ENCODE measurements around the gene JAZF1. TPM values are rescaled to one million over a fixed set of nuclear protein-coding genes. Genes with fewer than 3 reads are reported as not detected.

Gene JAZF1
- total and polyA plus RNA-seq, 2 donors = 3.9 to 14.5 TPM

DNA sequence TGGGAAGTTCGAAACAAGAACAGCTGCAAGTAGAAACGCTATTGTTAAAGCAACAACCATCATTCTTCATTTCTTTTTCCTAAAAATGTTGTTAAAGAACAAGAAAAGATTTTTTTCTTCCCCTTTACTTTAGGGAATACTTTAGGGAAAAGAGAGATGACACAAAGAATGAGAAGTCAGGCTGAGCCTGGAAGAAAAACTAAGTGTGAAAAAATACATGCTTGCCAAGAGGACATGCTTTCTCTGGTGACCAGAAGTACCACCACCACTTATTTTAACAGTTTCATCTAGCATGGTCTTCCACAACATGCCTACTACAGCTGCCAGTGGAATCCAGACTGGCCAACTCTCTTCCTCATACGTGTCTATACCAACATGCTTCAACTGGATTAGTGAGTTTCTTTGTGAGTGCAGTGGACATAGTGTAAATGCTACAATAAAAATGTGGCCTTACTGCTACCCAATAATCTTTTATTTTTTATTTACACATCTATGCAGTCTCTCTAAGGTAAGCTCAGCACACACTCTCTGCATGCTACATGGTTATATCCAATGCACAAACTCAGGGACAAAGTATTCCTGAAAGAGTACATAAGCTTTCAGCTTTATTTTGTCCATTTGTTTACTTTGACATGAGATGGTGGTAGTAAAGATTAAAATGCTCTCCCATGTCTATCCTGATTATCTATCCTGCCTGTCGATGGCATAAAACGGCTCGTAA, 244.4 kb downstream of the JAZF1 start:
- no peak for DNase-seq (ENCODE audit: low read depth in 6 of 9, low spot score in 9 of 9)
- H3K4me1 ChIP-seq (ENCODE audit: control insufficient read depth in 2 of 2, insufficient read depth in 2 of 2, low read length in 2 of 2) = no peaks in the 10 kb centered on the region
- H3K9me3 ChIP-seq (ENCODE audit: control insufficient read depth in 2 of 2, insufficient read depth in 1 of 2, low read length in 1 of 2) = peaks cover 0 to 4% of the 10 kb centered on the region in 2 donors
- H3K27ac ChIP-seq (ENCODE audit: low read depth in 1 of 2, low read length in 1 of 2) = no peak overlapping the region
- WGBS = 96% methylated on average over 6 of the region's 6 CpGs
- H3K4me3 ChIP-seq (ENCODE audit: low read length in 2 of 2) = no peak overlapping the region
- no peaks in the 10 kb centered on the region for H3K36me3 ChIP-seq (ENCODE audit: control insufficient read depth in 2 of 2, insufficient read depth in 2 of 2, low read length in 1 of 2)
- H3K27me3 ChIP-seq (ENCODE audit: control insufficient read depth in 2 of 2, insufficient read depth in 1 of 2, low read length in 1 of 2) = no peaks in the 10 kb centered on the region

DNA sequence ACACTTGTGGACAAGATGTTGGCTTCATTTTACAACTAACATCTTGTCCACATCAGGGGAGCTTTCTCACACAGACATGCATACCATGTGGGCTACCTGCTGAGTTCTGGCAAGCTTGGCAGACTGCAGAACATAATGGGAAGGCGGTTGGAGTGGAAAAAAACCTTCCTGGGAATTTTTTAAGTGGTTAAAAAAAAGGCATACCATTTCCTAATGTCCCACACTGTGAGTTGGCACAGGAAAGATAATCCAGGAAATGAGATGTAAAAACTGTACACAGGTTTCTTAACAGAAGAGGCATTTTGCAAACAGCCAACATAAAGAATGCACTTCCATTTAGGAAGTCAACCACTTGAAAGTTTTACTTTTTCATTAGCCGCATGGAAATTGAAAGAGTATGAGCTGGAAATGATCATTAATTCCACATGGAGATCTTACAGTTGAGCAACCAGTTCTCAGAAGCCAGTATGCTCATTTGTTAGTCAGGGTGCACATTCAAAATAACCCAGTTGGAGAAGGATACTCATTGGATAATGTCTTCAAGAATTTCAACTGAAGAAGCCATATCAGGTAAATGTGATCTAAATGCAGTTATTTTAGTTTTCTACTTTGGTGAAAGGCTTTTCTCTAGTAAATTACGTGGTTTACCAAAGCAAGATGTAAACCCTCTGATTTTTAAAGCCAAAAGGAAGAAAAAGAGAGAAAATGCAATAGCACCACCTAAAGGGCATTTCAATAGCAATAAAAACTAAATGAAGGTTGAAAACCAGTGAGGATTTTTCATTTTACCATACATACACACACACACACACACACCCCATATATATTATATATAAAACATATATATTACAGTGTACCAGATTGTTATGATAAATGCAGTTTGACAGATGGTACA, 246.7 kb downstream of the JAZF1 start:
- no peak overlapping the region for H3K4me3 ChIP-seq (ENCODE audit: low read length in 2 of 2)
- H3K27ac ChIP-seq (ENCODE audit: low read depth in 1 of 2, low read length in 1 of 2) = no peak overlapping the region
- H3K36me3 ChIP-seq (ENCODE audit: control insufficient read depth in 2 of 2, insufficient read depth in 2 of 2, low read length in 1 of 2) = no peaks in the 10 kb centered on the region
- H3K4me1 ChIP-seq (ENCODE audit: control insufficient read depth in 2 of 2, insufficient read depth in 2 of 2, low read length in 2 of 2) = no peaks in the 10 kb centered on the region
- DNase-seq (ENCODE audit: low read depth in 6 of 9, low spot score in 9 of 9) = peak in 1 of 9 donors; percentile 12
- 79% methylated on average over 3 of the region's 3 CpGs for WGBS
- H3K9me3 ChIP-seq (ENCODE audit: control insufficient read depth in 2 of 2, insufficient read depth in 1 of 2, low read length in 1 of 2) = no peaks in the 10 kb centered on the region
- H3K27me3 ChIP-seq (ENCODE audit: control insufficient read depth in 2 of 2, insufficient read depth in 1 of 2, low read length in 1 of 2) = no peaks in the 10 kb centered on the region

DNA sequence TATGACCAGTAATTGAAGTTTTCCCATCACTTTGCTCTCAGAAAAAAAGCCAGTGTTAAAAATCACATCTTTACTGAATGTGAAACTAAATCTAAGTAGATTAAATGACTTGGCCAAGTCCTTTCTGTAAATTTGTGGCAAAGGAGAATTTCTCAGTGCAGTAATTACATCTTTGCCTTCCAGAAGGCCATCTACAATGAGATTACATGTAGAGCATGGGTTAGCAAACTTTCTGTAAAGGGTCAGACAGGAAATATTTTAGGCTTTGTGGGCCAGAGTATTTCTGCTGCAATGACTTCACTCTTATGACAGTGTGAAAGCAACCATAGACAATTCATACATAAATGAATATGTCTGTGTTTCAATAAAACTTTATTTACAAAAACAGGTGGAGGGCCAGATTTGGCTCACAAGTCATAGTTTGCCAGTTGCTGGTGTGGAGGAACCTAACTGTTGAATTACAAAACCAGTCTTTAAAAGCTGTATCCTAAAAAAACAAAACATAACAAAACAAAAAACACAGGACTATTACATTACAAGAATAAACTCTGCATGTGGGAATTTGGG, 249.6 kb downstream of the JAZF1 start:
- H3K4me1 ChIP-seq (ENCODE audit: control insufficient read depth in 2 of 2, insufficient read depth in 2 of 2, low read length in 2 of 2) = no peaks in the 10 kb centered on the region
- no peaks in the 10 kb centered on the region for H3K27me3 ChIP-seq (ENCODE audit: control insufficient read depth in 2 of 2, insufficient read depth in 1 of 2, low read length in 1 of 2)
- no peak overlapping the region for H3K27ac ChIP-seq (ENCODE audit: low read depth in 1 of 2, low read length in 1 of 2)
- no peaks in the 10 kb centered on the region for H3K9me3 ChIP-seq (ENCODE audit: control insufficient read depth in 2 of 2, insufficient read depth in 1 of 2, low read length in 1 of 2)
- DNase-seq (ENCODE audit: low read depth in 6 of 9, low spot score in 9 of 9) = no peak
- no peaks in the 10 kb centered on the region for H3K36me3 ChIP-seq (ENCODE audit: control insufficient read depth in 2 of 2, insufficient read depth in 2 of 2, low read length in 1 of 2)
- no peak overlapping the region for H3K4me3 ChIP-seq (ENCODE audit: low read length in 2 of 2)

DNA sequence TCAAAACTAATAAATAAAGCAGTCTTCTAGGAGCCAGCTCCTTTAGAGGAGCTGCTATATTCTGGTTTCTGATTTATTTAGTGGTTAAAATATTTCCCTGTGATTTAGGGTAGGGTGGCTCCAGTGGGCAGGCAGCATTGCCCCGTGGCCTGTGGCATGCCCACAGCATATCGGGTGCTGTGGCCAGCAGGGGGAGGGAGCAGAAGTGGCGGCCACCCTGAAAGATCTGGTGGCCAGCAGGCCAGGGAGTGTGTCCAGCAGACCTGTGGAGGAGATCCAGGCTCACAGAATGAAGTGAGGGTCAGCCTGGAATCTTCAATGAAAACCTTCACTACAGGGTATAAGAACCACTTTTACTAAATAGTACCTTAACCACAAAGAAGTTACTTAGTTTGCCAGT, 251.5 kb downstream of the JAZF1 start:
- WGBS = 93% methylated on average over 3 of the region's 3 CpGs
- no peaks in the 10 kb centered on the region for H3K27me3 ChIP-seq (ENCODE audit: control insufficient read depth in 2 of 2, insufficient read depth in 1 of 2, low read length in 1 of 2)
- H3K27ac ChIP-seq (ENCODE audit: low read depth in 1 of 2, low read length in 1 of 2) = no peak overlapping the region
- no peak for DNase-seq (ENCODE audit: low read depth in 6 of 9, low spot score in 9 of 9)
- H3K4me1 ChIP-seq (ENCODE audit: control insufficient read depth in 2 of 2, insufficient read depth in 2 of 2, low read length in 2 of 2) = no peaks in the 10 kb centered on the region
- H3K36me3 ChIP-seq (ENCODE audit: control insufficient read depth in 2 of 2, insufficient read depth in 2 of 2, low read length in 1 of 2) = no peaks in the 10 kb centered on the region
- H3K9me3 ChIP-seq (ENCODE audit: control insufficient read depth in 2 of 2, insufficient read depth in 1 of 2, low read length in 1 of 2) = no peaks in the 10 kb centered on the region
- H3K4me3 ChIP-seq (ENCODE audit: low read length in 2 of 2) = no peak overlapping the region

DNA sequence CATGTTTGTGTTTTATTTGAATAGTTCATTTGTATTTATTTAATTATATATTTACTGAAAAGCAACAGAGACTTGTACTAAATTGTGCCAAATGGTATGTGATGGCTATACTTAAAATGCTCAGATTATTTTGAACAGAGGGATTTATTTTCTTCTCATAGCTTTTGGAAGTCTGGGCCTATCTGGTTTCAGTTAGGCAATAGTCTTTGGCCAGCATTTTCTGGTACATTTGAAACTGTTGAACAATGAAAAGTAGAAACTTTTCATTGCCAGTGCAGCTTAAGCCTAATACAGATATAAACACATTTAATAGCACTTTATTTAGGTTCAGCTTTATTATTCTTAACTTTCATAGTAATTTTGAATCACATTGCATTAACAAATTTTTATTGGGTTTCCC, 252.6 kb downstream of the JAZF1 start:
- Histone ChIP-seq H3K9me3 (ENCODE audit: control insufficient read depth in 2 of 2, insufficient read depth in 1 of 2, low read length in 1 of 2) (no peaks in the 10 kb centered on the region), H3K36me3 (ENCODE audit: control insufficient read depth in 2 of 2, insufficient read depth in 2 of 2, low read length in 1 of 2) (no peaks in the 10 kb centered on the region), H3K4me1 (ENCODE audit: control insufficient read depth in 2 of 2, insufficient read depth in 2 of 2, low read length in 2 of 2) (no peaks in the 10 kb centered on the region), H3K27me3 (ENCODE audit: control insufficient read depth in 2 of 2, insufficient read depth in 1 of 2, low read length in 1 of 2) (no peaks in the 10 kb centered on the region), H3K27ac (ENCODE audit: low read depth in 1 of 2, low read length in 1 of 2) (no peak overlapping the region), H3K4me3 (ENCODE audit: low read length in 2 of 2) (no peak overlapping the region)
- no peak for DNase-seq (ENCODE audit: low read depth in 6 of 9, low spot score in 9 of 9)

DNA sequence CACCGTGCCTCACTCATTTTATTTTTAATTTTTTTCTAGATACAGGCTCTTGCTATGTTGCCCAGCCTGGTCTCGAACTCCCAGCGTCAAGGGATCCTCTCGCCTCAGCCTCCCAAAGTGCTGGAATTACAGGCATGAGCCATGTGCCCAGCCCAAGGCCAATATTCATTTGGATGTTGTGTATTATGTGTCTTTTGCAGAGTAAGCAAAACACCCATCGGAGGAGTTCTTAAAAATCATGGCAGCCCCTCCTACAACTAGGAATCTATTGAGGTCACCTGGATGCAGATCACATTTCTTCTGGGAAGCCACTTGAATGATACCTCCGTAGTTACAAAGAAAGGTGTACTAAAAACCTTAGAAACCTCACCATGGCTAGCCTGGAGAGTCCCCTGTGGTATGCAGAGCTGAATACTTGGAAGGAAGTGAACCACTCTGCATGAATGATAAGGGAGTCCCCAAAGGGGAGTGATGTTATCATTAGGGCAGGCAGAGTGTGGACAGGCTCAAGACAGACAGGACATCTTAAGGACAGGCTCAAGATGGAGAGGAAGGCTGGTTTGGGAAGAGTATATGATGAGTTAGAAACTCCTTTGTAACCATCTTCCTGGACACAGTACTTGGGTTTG, 254.9 kb downstream of the JAZF1 start:
- no peak for DNase-seq (ENCODE audit: low read depth in 6 of 9, low spot score in 9 of 9)
- no peak overlapping the region for H3K27ac ChIP-seq (ENCODE audit: low read depth in 1 of 2, low read length in 1 of 2)
- no peaks in the 10 kb centered on the region for H3K4me1 ChIP-seq (ENCODE audit: control insufficient read depth in 2 of 2, insufficient read depth in 2 of 2, low read length in 2 of 2)
- no peaks in the 10 kb centered on the region for H3K27me3 ChIP-seq (ENCODE audit: control insufficient read depth in 2 of 2, insufficient read depth in 1 of 2, low read length in 1 of 2)
- H3K4me3 ChIP-seq (ENCODE audit: low read length in 2 of 2) = no peak overlapping the region
- H3K9me3 ChIP-seq (ENCODE audit: control insufficient read depth in 2 of 2, insufficient read depth in 1 of 2, low read length in 1 of 2) = no peaks in the 10 kb centered on the region
- no peaks in the 10 kb centered on the region for H3K36me3 ChIP-seq (ENCODE audit: control insufficient read depth in 2 of 2, insufficient read depth in 2 of 2, low read length in 1 of 2)
- 95% methylated on average over 6 of the region's 6 CpGs for WGBS

DNA sequence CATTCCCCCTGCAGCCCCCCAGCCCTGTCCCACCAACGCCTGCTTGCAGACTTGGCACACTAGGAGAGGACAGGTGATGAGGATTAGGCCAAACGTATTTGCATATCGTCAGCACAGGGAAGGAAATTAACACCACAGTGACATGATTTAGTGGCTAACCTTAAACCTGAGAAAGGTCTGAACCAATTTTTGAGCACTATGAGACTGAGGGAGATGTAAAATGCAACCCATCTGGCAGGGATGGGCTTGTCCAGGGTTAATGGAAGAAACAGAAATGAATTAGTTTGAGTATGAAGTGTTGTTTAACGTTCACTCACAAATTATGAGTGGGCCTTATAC, 257.0 kb downstream of the JAZF1 start:
- H3K36me3 ChIP-seq (ENCODE audit: control insufficient read depth in 2 of 2, insufficient read depth in 2 of 2, low read length in 1 of 2) = no peaks in the 10 kb centered on the region
- no peaks in the 10 kb centered on the region for H3K9me3 ChIP-seq (ENCODE audit: control insufficient read depth in 2 of 2, insufficient read depth in 1 of 2, low read length in 1 of 2)
- 88% methylated on average over 4 of the region's 4 CpGs for WGBS
- H3K27ac ChIP-seq (ENCODE audit: low read depth in 1 of 2, low read length in 1 of 2) = no peak overlapping the region
- no peaks in the 10 kb centered on the region for H3K27me3 ChIP-seq (ENCODE audit: control insufficient read depth in 2 of 2, insufficient read depth in 1 of 2, low read length in 1 of 2)
- H3K4me3 ChIP-seq (ENCODE audit: low read length in 2 of 2) = no peak overlapping the region
- H3K4me1 ChIP-seq (ENCODE audit: control insufficient read depth in 2 of 2, insufficient read depth in 2 of 2, low read length in 2 of 2) = no peaks in the 10 kb centered on the region
- DNase-seq (ENCODE audit: low read depth in 6 of 9, low spot score in 9 of 9) = no peak

DNA sequence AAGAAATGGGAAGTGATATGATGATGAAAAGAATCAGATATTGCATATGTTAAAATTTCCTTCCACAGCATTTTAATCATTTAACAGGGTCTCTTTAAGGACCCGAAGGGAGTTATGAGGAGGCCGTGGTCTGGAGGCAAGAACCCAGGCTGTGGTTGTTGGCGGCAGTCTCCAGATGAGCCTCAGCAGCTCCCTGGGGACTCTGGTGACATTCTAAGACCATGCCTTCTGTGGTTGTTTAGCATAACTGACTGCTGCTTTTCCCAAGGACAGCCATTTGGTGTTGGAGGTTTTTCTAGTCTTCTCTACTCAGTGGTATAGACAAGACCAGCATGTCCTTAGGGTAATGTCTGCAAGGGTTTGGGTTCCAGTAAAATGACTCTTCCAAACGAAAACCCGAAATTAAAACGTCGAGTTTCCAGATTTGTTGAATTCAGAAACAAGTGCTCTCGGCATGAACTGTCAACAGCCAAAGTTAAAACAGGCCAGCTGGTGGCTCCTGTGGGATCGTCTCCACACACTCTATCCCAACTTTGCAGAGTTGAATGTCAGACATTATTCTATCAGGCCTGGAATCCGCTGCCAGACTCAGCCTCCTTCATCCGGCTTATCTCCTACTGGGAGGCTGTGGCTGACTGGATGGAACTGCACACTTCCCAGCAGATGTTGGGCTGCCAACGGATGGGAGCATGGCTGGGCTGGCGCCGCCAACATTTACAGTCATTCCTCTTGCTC, 257.5 kb downstream of the JAZF1 start:
- WGBS = 89% methylated on average over 14 of the region's 14 CpGs
- H3K27me3 ChIP-seq (ENCODE audit: control insufficient read depth in 2 of 2, insufficient read depth in 1 of 2, low read length in 1 of 2) = no peaks in the 10 kb centered on the region
- DNase-seq (ENCODE audit: low read depth in 6 of 9, low spot score in 9 of 9) = no peak
- H3K27ac ChIP-seq (ENCODE audit: low read depth in 1 of 2, low read length in 1 of 2) = no peak overlapping the region
- H3K9me3 ChIP-seq (ENCODE audit: control insufficient read depth in 2 of 2, insufficient read depth in 1 of 2, low read length in 1 of 2) = no peaks in the 10 kb centered on the region
- no peak overlapping the region for H3K4me3 ChIP-seq (ENCODE audit: low read length in 2 of 2)
- no peaks in the 10 kb centered on the region for H3K36me3 ChIP-seq (ENCODE audit: control insufficient read depth in 2 of 2, insufficient read depth in 2 of 2, low read length in 1 of 2)
- H3K4me1 ChIP-seq (ENCODE audit: control insufficient read depth in 2 of 2, insufficient read depth in 2 of 2, low read length in 2 of 2) = no peaks in the 10 kb centered on the region

Data from thymus (tissue), 11 donors.